IPS DF 4.7 (cell line): ENCODE results near the gene LGR6.

Experiments used
- DNase-seq: peaks from one replicate; pipeline ENCODE4 v3.0.0-alpha.2; 2013; ENCODE audit warnings: low spot score; ENCODE audit errors: extremely low read depth

LGR6 gene

GRCh38 chr1:202263628-202264027 is 70.0 kb downstream of the LGR6 start:
- DNase-seq = no peak

GRCh38 chr1:202264300-202264699 is 70.7 kb downstream of the LGR6 start:
- DNase-seq = no peak

- DNase-seq = no peak
Observed at GRCh38 chr1:202264726-202265125, 71.1 kb downstream of the LGR6 start.

- DNase-seq = no peak
Observed at GRCh38 chr1:202266061-202266765, 72.6 kb downstream of the LGR6 start.

- no peak for DNase-seq
Observed at GRCh38 chr1:202268032-202268431, 74.4 kb downstream of the LGR6 start.

GRCh38 chr1:202268817-202269216 is 75.2 kb downstream of the LGR6 start:
- no peak for DNase-seq

- no peak for DNase-seq
Observed at GRCh38 chr1:202270871-202271326, 77.3 kb downstream of the LGR6 start.

GRCh38 chr1:202272103-202272845 is 78.7 kb downstream of the LGR6 start:
- DNase-seq = no peak

- peak; percentile 16 for DNase-seq
Observed at GRCh38 chr1:202274611-202275010, 81.0 kb downstream of the LGR6 start.

- no peak for DNase-seq
Observed at GRCh38 chr1:202275061-202275770, 81.6 kb downstream of the LGR6 start.

GRCh38 chr1:202276081-202276715 is 82.6 kb downstream of the LGR6 start:
- no peak for DNase-seq

GRCh38 chr1:202276920-202277319 is 83.3 kb downstream of the LGR6 start:
- no peak for DNase-seq

- no peak for DNase-seq
Observed at GRCh38 chr1:202278751-202279150, 85.2 kb downstream of the LGR6 start.

GRCh38 chr1:202279806-202280205 is 86.2 kb downstream of the LGR6 start:
- no peak for DNase-seq

GRCh38 chr1:202280595-202280994 is 87.0 kb downstream of the LGR6 start:
- no peak for DNase-seq

GRCh38 chr1:202281316-202282024 is 87.9 kb downstream of the LGR6 start:
- DNase-seq = no peak

GRCh38 chr1:202282025-202282371 is 88.4 kb downstream of the LGR6 start:
- no peak for DNase-seq

- DNase-seq = no peak
Observed at GRCh38 chr1:202282596-202283283, 89.1 kb downstream of the LGR6 start.

GRCh38 chr1:202283379-202283844 is 89.8 kb downstream of the LGR6 start:
- DNase-seq = no peak

- no peak for DNase-seq
Observed at GRCh38 chr1:202283991-202284390, 90.4 kb downstream of the LGR6 start.
